Natural killer cell (primary cell): Measurements from ENCODE around the gene SNRK. TPM values are rescaled to one million over a fixed set of nuclear protein-coding genes. Genes with fewer than 3 reads are reported as not detected.

Source experiments
- ATAC-seq, 3 donors: fragments of 150-1000 bp in 2 of 3; fragments of 200-7000 bp in 1 of 3; cut with Tn5 transposase; 1 replicate in 1 of 3; 2 replicates in 2 of 3; pipeline ENCODE4 v1.10.0; 2021; ENCODE audit warnings: mild to moderate bottlenecking in 2 of 3, moderate library complexity in 2 of 3
- DNase-seq, 2 donors: peaks; one replicate each; pipeline versions ENCODE4 v3.0.0 to v3.0.0-alpha.2; 2013 to 2021; ENCODE audit warnings: mixed read lengths in 1 of 2
- H3K27ac ChIP-seq: one replicate; pipeline ENCODE4 v1.5.1; 2013; ENCODE audit warnings: mild to moderate bottlenecking, low read length
- H3K27me3 ChIP-seq: one replicate; pipeline ENCODE4 v1.6.1; 2013; ENCODE audit warnings: low read length; ENCODE audit not compliant: control insufficient read depth, insufficient read depth
- H3K36me3 ChIP-seq: one replicate; pipeline ENCODE4 v1.6.1; 2013; ENCODE audit warnings: low read length; ENCODE audit not compliant: control insufficient read depth, insufficient read depth
- H3K4me1 ChIP-seq: one replicate; pipeline ENCODE4 v1.6.1; 2013; ENCODE audit warnings: low read length; ENCODE audit not compliant: control insufficient read depth, insufficient read depth
- H3K4me3 ChIP-seq: one replicate; pipeline ENCODE4 v1.5.1; 2013; ENCODE audit warnings: low read length
- H3K9me3 ChIP-seq: one replicate; pipeline ENCODE4 v1.6.1; 2013; ENCODE audit warnings: low read length; ENCODE audit not compliant: control insufficient read depth, insufficient read depth
- H3K27ac Mint-ChIP-seq, 2 donors: one replicate each; pipeline ENCODE4 v1.8.0; 2022; ENCODE audit warnings: mild to moderate bottlenecking in 2 of 2, mixed read lengths in 2 of 2, moderate library complexity in 1 of 2
- H3K27me3 Mint-ChIP-seq, 2 donors: one replicate each; pipeline ENCODE4 v1.8.0; 2022; ENCODE audit warnings: low read depth in 2 of 2, mixed read lengths in 2 of 2
- H3K36me3 Mint-ChIP-seq: one replicate; pipeline ENCODE4 v1.8.0; 2022; ENCODE audit warnings: mixed read lengths
- H3K4me1 Mint-ChIP-seq, 2 donors: one replicate each; pipeline ENCODE4 v1.8.0; 2022; ENCODE audit warnings: mixed read lengths in 2 of 2
- H3K4me3 Mint-ChIP-seq: one replicate; pipeline ENCODE4 v1.8.0; 2022; ENCODE audit warnings: mild to moderate bottlenecking, moderate library complexity, mixed read lengths
- H3K9me3 Mint-ChIP-seq, 2 donors: one replicate each; pipeline ENCODE4 v1.8.0; 2022; ENCODE audit warnings: mixed read lengths in 2 of 2
- CTCF ChIP-seq: fragments of 200-600 bp; IDR thresholded peaks from one replicate; pipeline ENCODE4 v1.8.0; 2022; ENCODE audit warnings: antibody characterized with exemption
- WGBS: methylation state at CpG from one replicate; pipeline ENCODE4 v1.1.7; 2013; ENCODE audit warnings: missing lambda C conversion rate; ENCODE audit not compliant: insufficient coverage; 5-methylcytosine and 5-hydroxymethylcytosine counted together
- intact Hi-C: fragments of 100-400 bp; cut with micrococcal nuclease; formaldehyde crosslinking; loops from one replicate; pipeline ENCODE4 v1.14.2; 2022
- total RNA-seq, 4 donors: library from RNA; stranded (reverse); fragments of 120-200 nt in 1 of 4; gene quantifications; one replicate each; pipeline versions ENCODE4 v1.2.3 to v1.2.4, GENCODE V29; 2013 to 2022

SNRK gene
- total RNA-seq, 3 donors from 2014 or later (not counting 1 experiment from before 2014, with no cell fraction given) = 177 to 209 (median 186) TPM

GRCh38 chr3:43319376-43319775, 33.0 kb downstream of the SNRK start:
- intact Hi-C loops = no loop called here
- H3K36me3 ChIP-seq = peaks cover 25% of the 10 kb centered on the region
- Mint-ChIP-seq H3K36me3 (no peaks in the 10 kb centered on the region), H3K27me3 (no peaks in the 10 kb centered on the region), H3K27ac (peak overlapping the region; percentile 84 to 87), H3K4me1 (peaks cover 71 to 72% of the 10 kb centered on the region in 2 donors), H3K4me3 (no peak overlapping the region), H3K9me3 (no peaks in the 10 kb centered on the region)
- H3K4me1 ChIP-seq = peaks cover 34% of the 10 kb centered on the region
- no peaks in the 10 kb centered on the region for H3K9me3 ChIP-seq
- H3K27me3 ChIP-seq = no peaks in the 10 kb centered on the region
- DNase-seq (no peak), ATAC-seq (no peak)
- 98% methylated on average over 4 of the region's 6 CpGs for WGBS
- no peak overlapping the region for H3K4me3 ChIP-seq
- no peak overlapping the region for H3K27ac ChIP-seq
- no peak for TF ChIP-seq CTCF

GRCh38 chr3:43319794-43320193, 33.5 kb downstream of the SNRK start:
- Histone ChIP-seq H3K9me3 (no peaks in the 10 kb centered on the region), H3K27ac (no peak overlapping the region), H3K4me1 (peaks cover 33% of the 10 kb centered on the region), H3K4me3 (no peak overlapping the region), H3K36me3 (peaks cover 25% of the 10 kb centered on the region), H3K27me3 (no peaks in the 10 kb centered on the region)
- Mint-ChIP-seq H3K27me3 (no peaks in the 10 kb centered on the region), H3K4me1 (peaks cover 68 to 70% of the 10 kb centered on the region in 2 donors), H3K4me3 (peak overlapping the region; percentile 52), H3K9me3 (no peaks in the 10 kb centered on the region), H3K36me3 (no peaks in the 10 kb centered on the region), H3K27ac (peak overlapping the region; percentile 84 to 87)
- TF ChIP-seq CTCF = no peak
- 95% methylated on average over 2 of the region's 3 CpGs for WGBS
- ATAC-seq (no peak), DNase-seq (no peak)
- intact Hi-C loops = no loop called here

GRCh38 chr3:43320288-43320687, 33.9 kb downstream of the SNRK start:
- Histone ChIP-seq H3K36me3 (peaks cover 23% of the 10 kb centered on the region), H3K27ac (no peak overlapping the region), H3K4me3 (no peak overlapping the region), H3K27me3 (no peaks in the 10 kb centered on the region), H3K4me1 (peaks cover 34% of the 10 kb centered on the region), H3K9me3 (no peaks in the 10 kb centered on the region)
- WGBS = 68% methylated on average over 3 of the region's 5 CpGs
- Mint-ChIP-seq H3K9me3 (no peaks in the 10 kb centered on the region), H3K4me1 (peaks cover 66 to 70% of the 10 kb centered on the region in 2 donors), H3K4me3 (peak overlapping the region; percentile 58), H3K27ac (peak overlapping the region; percentile 84 to 87), H3K36me3 (no peaks in the 10 kb centered on the region), H3K27me3 (no peaks in the 10 kb centered on the region)
- DNase-seq (no peak), ATAC-seq (peak; percentile 52 to 66 (median 64))
- no peak for TF ChIP-seq CTCF
- intact Hi-C loops = no loop called here

- intact Hi-C loops = no loop called here
- WGBS = 100% methylated on average over 1 of the region's 1 CpG
- ATAC-seq = no peak
- Histone ChIP-seq H3K27me3 (no peaks in the 10 kb centered on the region), H3K9me3 (no peaks in the 10 kb centered on the region), H3K4me1 (peaks cover 42% of the 10 kb centered on the region), H3K4me3 (no peak overlapping the region), H3K36me3 (peaks cover 14% of the 10 kb centered on the region), H3K27ac (no peak overlapping the region)
- Mint-ChIP-seq H3K27me3 (no peaks in the 10 kb centered on the region), H3K9me3 (no peaks in the 10 kb centered on the region), H3K4me1 (peaks cover 75 to 82% of the 10 kb centered on the region in 2 donors), H3K4me3 (no peak overlapping the region), H3K27ac (no peak overlapping the region), H3K36me3 (no peaks in the 10 kb centered on the region)
- no peak for DNase-seq
- TF ChIP-seq CTCF = no peak
Measured at GRCh38 chr3:43323541-43323940, 37.2 kb downstream of the SNRK start.
